ENCODE results near the gene SIGLEC11.

GRCh38 chr19:49925486-49925885 is 35.5 kb downstream of the SIGLEC11 start:
- TF ChIP-seq, protein P1, sequence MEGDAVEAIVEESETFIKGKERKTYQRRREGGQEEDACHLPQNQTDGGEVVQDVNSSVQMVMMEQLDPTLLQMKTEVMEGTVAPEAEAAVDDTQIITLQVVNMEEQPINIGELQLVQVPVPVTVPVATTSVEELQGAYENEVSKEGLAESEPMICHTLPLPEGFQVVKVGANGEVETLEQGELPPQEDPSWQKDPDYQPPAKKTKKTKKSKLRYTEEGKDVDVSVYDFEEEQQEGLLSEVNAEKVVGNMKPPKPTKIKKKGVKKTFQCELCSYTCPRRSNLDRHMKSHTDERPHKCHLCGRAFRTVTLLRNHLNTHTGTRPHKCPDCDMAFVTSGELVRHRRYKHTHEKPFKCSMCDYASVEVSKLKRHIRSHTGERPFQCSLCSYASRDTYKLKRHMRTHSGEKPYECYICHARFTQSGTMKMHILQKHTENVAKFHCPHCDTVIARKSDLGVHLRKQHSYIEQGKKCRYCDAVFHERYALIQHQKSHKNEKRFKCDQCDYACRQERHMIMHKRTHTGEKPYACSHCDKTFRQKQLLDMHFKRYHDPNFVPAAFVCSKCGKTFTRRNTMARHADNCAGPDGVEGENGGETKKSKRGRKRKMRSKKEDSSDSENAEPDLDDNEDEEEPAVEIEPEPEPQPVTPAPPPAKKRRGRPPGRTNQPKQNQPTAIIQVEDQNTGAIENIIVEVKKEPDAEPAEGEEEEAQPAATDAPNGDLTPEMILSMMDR (IDR thresholded peaks at IDR 0.05) = no peak
- no peak for TF ChIP-seq POLR2A (IDR thresholded peaks at IDR 0.05)

Measured in right lobe of liver (tissue), 4 donors.